Mucosa of descending colon (tissue), 3 donors: ENCODE data around the gene CCL17. TPM values are rescaled to one million over a fixed set of nuclear protein-coding genes. Genes with fewer than 3 reads are reported as not detected.
A peak's percentile ranks its signal among the peaks of the same experiment; 100 is the strongest.

Experiments
- ATAC-seq: fragments of 200-7000 bp; cut with Tn5 transposase; one replicate; pipeline ENCODE4 v1.9.1; 2020; ENCODE audit warnings: mild to moderate bottlenecking, moderate library complexity
- DNase-seq, 3 donors: peaks; one replicate each; pipeline ENCODE4 v3.0.0-alpha.2; 2020
- H3K36me3 ChIP-seq: fragments of 200-600 bp; one replicate; pipeline ENCODE4 v1.8.0; 2021; ENCODE audit warnings: low read depth, mild to moderate bottlenecking
- H3K4me1 ChIP-seq: fragments of 200-600 bp; one replicate; pipeline ENCODE4 v1.8.0; 2021; ENCODE audit warnings: low read depth, mild to moderate bottlenecking
- H3K4me3 ChIP-seq: fragments of 200-600 bp; one replicate; pipeline ENCODE4 v1.8.0; 2021; ENCODE audit warnings: mild to moderate bottlenecking
- H3K9me3 ChIP-seq: fragments of 200-600 bp; one replicate; pipeline ENCODE4 v1.8.0; 2021; ENCODE audit warnings: mild to moderate bottlenecking
- intact Hi-C, 2 donors: fragments of 100-400 bp; cut with DNase I in 1 of 2; cut with micrococcal nuclease in 1 of 2; formaldehyde crosslinking; loops; one replicate each; pipeline versions ENCODE4 v1.11.0 to v1.11.1; 2022; cut with DNase I, micrococcal nuclease
- total RNA-seq, 3 donors: library from RNA; stranded (reverse); fragmentation: NEBNext Ultra II Directional in 2 of 3; extraction: Animal tissue kit (Norgen Biotek cat#: 25700) in 2 of 3; gene quantifications; one replicate each; pipeline versions ENCODE4 v1.2.1 to v1.2.4, GENCODE V29; 2021 to 2023
- TF ChIP-seq, protein P1 (sequence below): fragments of 200-600 bp; IDR thresholded peaks from one replicate; pipeline ENCODE4 v1.8.0; 2022; ENCODE audit warnings: antibody characterized with exemption, mild to moderate bottlenecking
- donor health status: DM: no; HTN: no; CAD: no; lungs with moderate emphysema.
- donor health status: DM: no; HTN: no; CAD: no.
- donor health status: DM: no; HTN: yes; CAD: no.

CCL17 gene
- total RNA-seq, 3 donors from 2014 or later = not detected

GRCh38 chr16:57416084-57416483 is 11.5 kb downstream of the CCL17 start:
- DNase-seq (no peak), ATAC-seq (no peak)
- Histone ChIP-seq H3K36me3 (no peaks in the 10 kb centered on the region), H3K9me3 (no peaks in the 10 kb centered on the region), H3K4me1 (peaks cover 10% of the 10 kb centered on the region), H3K4me3 (no peak overlapping the region)
- intact Hi-C loops = loop anchor here in 1 of 2 donors (5.0 kb wide), 1 partner anchor 114 kb away; no protein-coding TSS in a partner anchor
- TF ChIP-seq, protein P1, sequence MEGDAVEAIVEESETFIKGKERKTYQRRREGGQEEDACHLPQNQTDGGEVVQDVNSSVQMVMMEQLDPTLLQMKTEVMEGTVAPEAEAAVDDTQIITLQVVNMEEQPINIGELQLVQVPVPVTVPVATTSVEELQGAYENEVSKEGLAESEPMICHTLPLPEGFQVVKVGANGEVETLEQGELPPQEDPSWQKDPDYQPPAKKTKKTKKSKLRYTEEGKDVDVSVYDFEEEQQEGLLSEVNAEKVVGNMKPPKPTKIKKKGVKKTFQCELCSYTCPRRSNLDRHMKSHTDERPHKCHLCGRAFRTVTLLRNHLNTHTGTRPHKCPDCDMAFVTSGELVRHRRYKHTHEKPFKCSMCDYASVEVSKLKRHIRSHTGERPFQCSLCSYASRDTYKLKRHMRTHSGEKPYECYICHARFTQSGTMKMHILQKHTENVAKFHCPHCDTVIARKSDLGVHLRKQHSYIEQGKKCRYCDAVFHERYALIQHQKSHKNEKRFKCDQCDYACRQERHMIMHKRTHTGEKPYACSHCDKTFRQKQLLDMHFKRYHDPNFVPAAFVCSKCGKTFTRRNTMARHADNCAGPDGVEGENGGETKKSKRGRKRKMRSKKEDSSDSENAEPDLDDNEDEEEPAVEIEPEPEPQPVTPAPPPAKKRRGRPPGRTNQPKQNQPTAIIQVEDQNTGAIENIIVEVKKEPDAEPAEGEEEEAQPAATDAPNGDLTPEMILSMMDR = no peak

DNA sequence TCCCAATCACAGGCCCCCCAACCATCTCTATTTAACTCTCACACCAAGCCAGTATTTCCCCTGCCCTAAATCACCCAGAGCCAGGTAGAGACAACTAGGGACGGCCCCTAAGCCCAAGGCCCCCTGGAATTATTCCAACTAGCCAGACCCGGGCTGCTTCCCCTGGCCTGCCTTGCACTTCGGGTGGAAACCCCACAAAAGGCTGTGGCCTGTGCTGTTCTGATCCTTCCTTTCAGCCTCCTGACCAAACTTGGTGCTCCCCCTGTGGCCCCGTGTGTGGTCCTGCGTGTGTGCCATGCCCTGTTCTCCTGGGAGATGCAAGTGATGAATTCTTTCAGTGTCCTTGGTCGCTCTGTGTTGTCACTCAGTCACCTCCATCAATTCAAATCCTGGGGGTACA is 14.9 kb downstream of the CCL17 start:
- intact Hi-C loops = loop anchor here (2.0 to 5.0 kb wide), 3 partner anchors 99 to 119 kb away; no protein-coding TSS in a partner anchor
- DNase-seq (no peak), ATAC-seq (no peak)
- peaks cover 14% of the 10 kb centered on the region for H3K4me1 ChIP-seq
- H3K9me3 ChIP-seq = no peaks in the 10 kb centered on the region
- TF ChIP-seq, protein P1 = no peak
- no peaks in the 10 kb centered on the region for H3K36me3 ChIP-seq
- no peak overlapping the region for H3K4me3 ChIP-seq

- peaks cover 9% of the 10 kb centered on the region for H3K4me1 ChIP-seq
- H3K9me3 ChIP-seq = no peaks in the 10 kb centered on the region
- TF ChIP-seq, protein P1 = peak; percentile 27
- peak; percentile 57 for ATAC-seq
- no peak overlapping the region for H3K4me3 ChIP-seq
- H3K36me3 ChIP-seq = no peaks in the 10 kb centered on the region
- intact Hi-C loops = no loop called here
- peak in 2 of 3 donors; percentile 44 to 64 for DNase-seq
Observed at GRCh38 chr16:57422026-57422944, 17.7 kb downstream of the CCL17 start.

GRCh38 chr16:57423152-57423551 is 18.6 kb downstream of the CCL17 start:
- Histone ChIP-seq H3K36me3 (no peaks in the 10 kb centered on the region), H3K9me3 (no peaks in the 10 kb centered on the region), H3K4me1 (peaks cover 6% of the 10 kb centered on the region), H3K4me3 (no peak overlapping the region)
- DNase-seq (no peak), ATAC-seq (no peak)
- TF ChIP-seq, protein P1 = no peak
- intact Hi-C loops = no loop called here

- ATAC-seq (no peak), DNase-seq (no peak)
- intact Hi-C loops = no loop called here
Observed at GRCh38 chr16:57424583-57424982, 20.0 kb downstream of the CCL17 start.

More at GRCh38 chr16:57424583-57424982, 20.0 kb downstream of the CCL17 start:
- Histone ChIP-seq H3K4me3 (no peak overlapping the region), H3K36me3 (no peaks in the 10 kb centered on the region), H3K9me3 (no peaks in the 10 kb centered on the region), H3K4me1 (peaks cover 3% of the 10 kb centered on the region)
- TF ChIP-seq, protein P1 = no peak
